H54 (cell line): Measurements from ENCODE around the gene WFDC9.
"Not testable (repeated sequence)": the region's sequence is repeated elsewhere in the genome, so short reads cannot be mapped to it uniquely, and the experiment has no call there.

Experiments
- DNase-seq: peaks from one replicate; pipeline ENCODE4 v3.0.0; 2011; ENCODE audit warnings: low spot score, mixed read lengths; ENCODE audit not compliant: insufficient read length
- FAIRE-seq: peaks from 3 replicates; lab custom pipeline; 2011; peaks lifted over from hg19 to GRCh38; lab: Jason Lieb, UNC
- POLR2A ChIP-seq: IDR thresholded peaks from 2 replicates; pipeline ENCODE4 v1.6.1; 2011; ENCODE audit warnings: low read depth, mild to moderate bottlenecking, low read length

WFDC9 gene

GRCh38 chr20:45631184-45631583 lies at the start of gene WFDC9:
Gene WFDC9 (minus strand): TSS chr20:45631284. CDS start chr20:45610181, 21,103 bp downstream.
- DNase-seq (no peak), FAIRE-seq (no peak)
- no peak for TF ChIP-seq POLR2A

GRCh38 chr20:45679650-45680049 lies 48.6 kb upstream of the WFDC9 start:
- no peak for TF ChIP-seq POLR2A
- DNase-seq: no peak
- FAIRE-seq: no peak

DNA sequence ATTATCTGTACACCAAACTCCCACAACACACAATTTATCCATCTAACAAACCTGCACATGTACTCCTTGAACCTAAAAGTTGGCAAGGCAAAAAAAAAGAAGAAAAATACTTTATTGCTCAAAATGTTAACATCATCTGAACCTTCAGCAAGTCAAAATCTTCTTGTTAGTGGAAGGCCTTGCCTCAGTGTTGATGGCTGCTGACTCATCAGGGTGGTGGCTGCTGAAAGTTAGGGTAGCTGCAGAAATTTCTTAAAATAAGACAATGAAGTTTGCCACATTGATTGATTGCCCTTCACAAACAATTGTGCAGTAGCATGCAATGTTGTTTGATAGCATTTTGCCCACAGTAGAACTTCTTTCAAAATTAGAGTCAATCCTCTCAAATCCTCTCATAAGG lies 41.7 kb upstream of the WFDC9 start:
- DNase-seq (no peak), FAIRE-seq (no peak)
- TF ChIP-seq POLR2A: no peak

GRCh38 chr20:45670139-45670538 lies 39.1 kb upstream of the WFDC9 start, which contains the start of gene WFDC11:
Gene WFDC11 (minus strand): TSS chr20:45670239. CDS start chr20:45650600, 19,639 bp downstream.
- FAIRE-seq: no peak
- DNase-seq: no peak
- no peak for TF ChIP-seq POLR2A

DNA sequence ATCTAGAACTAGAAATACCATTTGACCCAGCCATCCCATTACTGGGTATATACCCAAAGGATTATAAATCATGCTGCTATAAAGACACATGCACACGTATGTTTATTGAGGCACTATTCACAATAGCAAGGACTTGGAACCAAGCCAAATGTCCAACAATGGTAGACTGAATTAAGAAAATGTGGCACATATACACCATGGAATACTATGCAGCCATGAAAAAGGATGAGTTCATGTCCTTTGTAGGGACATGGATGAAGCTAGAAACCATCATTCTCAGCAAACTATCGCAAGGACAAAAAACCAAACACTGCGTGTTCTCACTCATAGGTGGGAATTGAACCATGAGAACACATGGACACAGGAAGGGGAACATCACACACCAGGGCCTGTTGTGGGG lies 26.0 kb upstream of the WFDC9 start:
- FAIRE-seq, DNase-seq: not testable (repeated sequence)

GRCh38 chr20:45651726-45652125 lies 20.6 kb upstream of the WFDC9 start:
- FAIRE-seq, DNase-seq: not testable (repeated sequence)

DNA sequence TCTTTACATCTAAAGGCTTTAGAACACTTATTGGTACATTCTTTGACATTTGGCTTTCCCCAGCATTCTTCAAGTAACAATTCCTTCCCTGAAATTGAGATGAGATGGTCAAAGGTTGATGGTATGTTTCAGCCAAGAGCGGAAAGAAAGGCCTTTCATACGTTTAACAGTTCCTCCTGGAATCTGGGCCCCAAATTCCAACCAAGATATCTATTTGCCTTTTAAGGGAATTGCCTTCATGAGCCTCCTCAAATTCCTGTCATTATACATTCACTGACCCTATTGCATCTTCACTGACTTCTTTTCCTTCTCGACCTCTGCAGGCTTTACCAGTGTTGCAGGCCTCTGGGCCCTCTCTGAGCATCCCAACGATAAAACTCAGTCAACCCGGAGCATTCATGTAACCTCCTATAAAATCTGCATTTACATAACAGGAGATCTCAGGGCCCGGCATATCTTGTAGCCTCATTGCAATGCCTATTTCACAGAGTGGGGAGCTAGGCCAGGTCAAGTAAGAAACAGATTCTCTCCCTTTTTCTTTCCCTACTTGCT lies 18.3 kb upstream of the WFDC9 start:
- no peak for TF ChIP-seq POLR2A
- no peak for FAIRE-seq
- no peak for DNase-seq

DNA sequence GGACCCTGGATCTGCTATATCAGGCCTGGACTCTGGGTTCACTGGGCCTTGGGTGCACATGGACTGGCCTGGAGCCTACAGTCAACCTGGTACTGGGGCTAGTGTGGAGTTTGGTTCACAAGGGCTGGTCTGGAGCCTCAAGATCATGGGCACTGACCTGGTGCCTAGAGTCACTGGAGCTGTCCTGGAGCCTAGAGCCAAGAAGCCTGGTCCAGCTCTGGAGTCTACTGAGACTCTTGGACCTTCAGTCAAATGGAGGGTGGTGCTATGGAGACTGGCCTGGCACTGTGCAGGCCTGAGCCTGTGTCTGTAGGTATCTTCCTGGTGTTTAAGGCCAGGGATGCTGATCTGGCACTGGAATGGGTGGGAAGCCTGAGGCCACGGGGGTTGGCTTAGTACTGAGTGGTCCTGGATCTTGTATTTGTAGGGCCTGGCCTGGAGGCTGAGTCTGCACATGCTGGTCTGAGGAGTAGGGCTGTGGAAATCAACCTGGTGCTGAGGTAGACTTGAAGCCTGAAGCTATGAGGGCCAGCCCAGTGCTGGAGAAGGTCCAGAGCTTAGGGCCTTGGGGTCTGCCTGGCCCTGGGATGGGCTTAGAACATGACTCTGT lies 16.5 kb upstream of the WFDC9 start:
- no peak for DNase-seq
- FAIRE-seq: no peak
- no peak for TF ChIP-seq POLR2A

DNA sequence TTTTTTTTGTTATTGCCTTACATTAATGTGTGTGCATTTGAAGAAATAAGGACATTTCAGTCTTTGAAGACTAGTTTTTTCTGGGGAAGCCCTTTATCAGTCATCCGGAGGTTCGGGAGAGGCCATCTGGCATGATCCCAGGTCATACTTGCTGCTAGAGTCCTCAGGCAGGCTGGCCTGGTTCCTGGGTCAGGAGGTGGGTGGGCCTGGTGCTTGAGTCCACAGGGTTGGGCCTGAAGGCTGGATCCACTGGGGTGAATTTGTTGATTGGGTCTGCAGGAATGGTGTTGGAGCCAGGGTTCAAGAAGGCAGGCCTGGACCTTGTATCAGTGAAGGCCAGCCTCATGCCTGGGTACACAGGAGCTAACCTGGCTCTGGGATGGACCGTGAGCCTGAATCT lies 15.8 kb upstream of the WFDC9 start:
- FAIRE-seq (no peak), DNase-seq (no peak)
- no peak for TF ChIP-seq POLR2A

DNA sequence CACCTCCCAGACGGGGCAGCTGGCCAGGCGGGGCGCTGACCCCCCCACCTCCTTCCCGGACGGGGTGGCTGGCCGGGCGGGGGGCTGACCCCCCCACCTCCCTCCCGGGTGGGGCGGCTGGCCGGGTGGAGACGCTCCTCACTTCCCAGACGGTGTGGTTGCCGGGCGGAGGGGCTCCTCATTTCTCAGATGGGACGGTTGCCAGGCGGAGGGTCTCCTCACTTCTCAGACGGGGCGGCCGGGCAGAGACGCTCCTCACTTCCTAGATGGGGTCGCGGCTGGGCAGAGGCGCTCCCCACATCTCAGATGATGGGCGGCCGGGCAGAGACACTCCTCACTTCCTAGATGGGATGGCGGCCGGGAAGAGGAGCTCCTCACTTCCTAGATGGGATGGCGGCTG lies 14.8 kb upstream of the WFDC9 start:
- FAIRE-seq: not testable (repeated sequence)

GRCh38 chr20:45641076-45641475 lies 10.0 kb upstream of the WFDC9 start:
- not testable (repeated sequence) for FAIRE-seq, DNase-seq

More for the DNA sequence above, 14.8 kb upstream of the WFDC9 start:
- DNase-seq: not testable (repeated sequence)

- TF ChIP-seq POLR2A: no peak
- DNase-seq (no peak), FAIRE-seq (no peak)
Observed at GRCh38 chr20:45639687-45640086, 8.6 kb upstream of the WFDC9 start.

- DNase-seq: no peak
- TF ChIP-seq POLR2A: no peak
- FAIRE-seq: no peak
Observed at GRCh38 chr20:45636513-45636912, 5.4 kb upstream of the WFDC9 start.

DNA sequence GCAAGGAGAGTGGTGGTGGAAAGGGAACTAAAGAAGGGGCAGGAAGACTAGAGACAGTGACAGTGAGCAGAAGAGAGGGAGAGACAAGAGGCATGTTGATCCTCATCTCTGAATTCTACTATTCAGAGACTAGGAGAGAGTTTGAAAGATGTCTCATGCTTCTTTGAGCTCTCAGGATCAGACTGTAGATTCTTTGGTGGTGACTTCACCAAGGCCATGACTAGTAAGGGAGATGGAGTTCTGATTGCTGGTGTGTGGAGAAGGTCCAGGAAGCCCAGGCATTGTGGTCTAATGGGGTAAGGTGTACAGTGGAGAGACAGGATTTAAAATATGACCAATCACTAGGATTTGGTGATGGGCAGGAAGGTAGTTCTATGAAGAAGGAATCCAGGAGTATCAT lies 713 bp downstream of the WFDC9 start:
- FAIRE-seq: no peak
- no peak for TF ChIP-seq POLR2A
- DNase-seq: no peak

DNA sequence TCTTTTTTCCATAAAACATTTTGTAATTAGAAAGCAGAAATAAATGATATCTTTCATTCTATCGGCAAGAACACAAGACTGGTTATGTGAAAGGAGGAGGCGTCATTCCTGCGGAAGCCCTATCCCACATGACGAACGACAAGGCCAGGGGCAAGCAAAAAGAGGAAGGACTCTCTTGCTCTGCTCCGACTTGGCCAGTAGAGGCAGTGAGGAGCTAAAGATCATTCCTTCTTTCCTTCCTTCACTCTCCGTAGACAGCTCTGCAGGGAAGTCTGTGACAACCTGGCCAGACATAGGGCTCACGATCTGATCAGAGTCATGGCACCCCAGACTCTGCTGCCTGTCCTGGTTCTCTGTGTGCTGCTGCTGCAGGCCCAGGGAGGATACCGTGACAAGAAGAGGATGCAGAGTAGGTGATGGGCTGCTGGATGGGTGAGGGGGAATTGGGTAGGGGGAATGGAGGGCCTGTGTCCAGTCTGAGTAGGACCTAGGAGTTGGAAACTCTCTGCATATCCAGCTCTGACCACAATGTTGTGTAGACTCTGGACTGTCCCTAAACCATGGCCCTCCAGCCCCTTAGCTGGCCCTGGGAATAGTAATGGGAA lies 1.5 kb downstream of the WFDC9 start, which contains the start of gene WFDC10A:
WFDC10A (plus strand) TSS at position 244 of the 605 bp plus-strand sequence; CDS start at position 319, 75 bp downstream.
- FAIRE-seq (peak; percentile 81), DNase-seq (peak; percentile 55)
- no peak for TF ChIP-seq POLR2A

- FAIRE-seq: no peak
- no peak for DNase-seq
- no peak for TF ChIP-seq POLR2A
Observed at GRCh38 chr20:45626540-45626939, 4.5 kb downstream of the WFDC9 start.
